ENCODE measurements around the gene TSPAN4.
A peak's percentile ranks its signal among the peaks of the same experiment; 100 is the strongest.

Gene TSPAN4

DNA sequence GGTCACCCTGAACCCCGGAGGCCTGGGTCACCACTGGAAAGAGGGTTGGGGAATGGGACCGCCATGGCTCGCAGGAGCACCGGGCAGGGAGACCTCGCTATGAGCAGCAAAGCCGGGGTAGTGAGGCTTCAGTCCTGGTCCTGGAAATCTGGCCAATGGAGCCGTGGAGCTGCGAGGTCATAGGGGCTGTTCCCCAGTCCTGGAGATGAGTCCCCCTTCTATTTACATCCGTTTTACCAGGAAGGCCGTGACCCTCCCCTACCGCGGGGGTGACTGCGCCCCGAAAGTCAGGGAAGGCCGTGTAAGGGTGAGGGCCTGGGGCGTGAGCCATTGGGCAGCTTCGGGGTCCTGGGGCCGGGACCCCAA, 38.1 kb upstream of the TSPAN4 start:
- DNase-seq, result no peak

DNA sequence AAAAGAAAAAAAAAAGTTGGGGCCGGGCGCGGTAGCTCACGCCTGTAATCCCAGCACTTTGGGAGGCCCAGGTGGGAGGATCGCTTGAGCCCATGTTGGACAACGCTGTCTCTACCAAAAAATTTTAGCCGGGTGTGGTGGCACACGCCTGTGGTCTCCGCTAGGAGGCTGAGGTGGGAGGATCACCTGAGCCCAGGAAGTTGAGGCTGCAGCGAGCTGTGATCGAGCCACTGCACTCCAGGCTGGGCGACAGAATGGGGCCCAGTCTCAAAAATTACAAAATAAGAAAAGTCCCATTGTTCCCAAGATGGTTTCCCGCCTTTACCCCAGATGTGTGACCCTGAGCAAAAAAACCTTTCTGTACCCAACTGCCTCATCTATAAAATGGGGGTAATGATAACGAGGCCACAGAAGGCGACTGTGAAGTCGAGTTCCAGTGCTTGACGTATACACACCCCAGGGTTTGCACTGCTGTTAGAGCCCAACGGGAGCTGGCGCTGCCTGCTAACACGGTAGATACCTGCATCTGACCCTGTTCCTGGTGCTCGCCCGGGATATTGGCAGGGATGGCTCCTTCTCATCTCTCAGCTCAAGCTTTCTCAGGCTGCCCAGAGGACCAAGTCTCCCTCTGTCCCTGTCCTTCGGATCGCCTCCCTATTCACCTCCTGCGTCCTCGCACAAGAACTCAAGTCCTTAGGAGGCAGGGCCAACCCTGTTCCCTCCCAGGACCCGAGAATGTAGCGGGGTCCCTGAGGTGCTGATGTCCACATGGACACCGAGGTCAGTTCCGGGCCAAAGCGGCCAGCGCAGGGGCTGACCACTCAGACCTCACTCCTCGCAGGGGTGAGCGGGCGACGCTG, 34.0 kb upstream of the TSPAN4 start:
- DNase-seq, result no peak

DNA sequence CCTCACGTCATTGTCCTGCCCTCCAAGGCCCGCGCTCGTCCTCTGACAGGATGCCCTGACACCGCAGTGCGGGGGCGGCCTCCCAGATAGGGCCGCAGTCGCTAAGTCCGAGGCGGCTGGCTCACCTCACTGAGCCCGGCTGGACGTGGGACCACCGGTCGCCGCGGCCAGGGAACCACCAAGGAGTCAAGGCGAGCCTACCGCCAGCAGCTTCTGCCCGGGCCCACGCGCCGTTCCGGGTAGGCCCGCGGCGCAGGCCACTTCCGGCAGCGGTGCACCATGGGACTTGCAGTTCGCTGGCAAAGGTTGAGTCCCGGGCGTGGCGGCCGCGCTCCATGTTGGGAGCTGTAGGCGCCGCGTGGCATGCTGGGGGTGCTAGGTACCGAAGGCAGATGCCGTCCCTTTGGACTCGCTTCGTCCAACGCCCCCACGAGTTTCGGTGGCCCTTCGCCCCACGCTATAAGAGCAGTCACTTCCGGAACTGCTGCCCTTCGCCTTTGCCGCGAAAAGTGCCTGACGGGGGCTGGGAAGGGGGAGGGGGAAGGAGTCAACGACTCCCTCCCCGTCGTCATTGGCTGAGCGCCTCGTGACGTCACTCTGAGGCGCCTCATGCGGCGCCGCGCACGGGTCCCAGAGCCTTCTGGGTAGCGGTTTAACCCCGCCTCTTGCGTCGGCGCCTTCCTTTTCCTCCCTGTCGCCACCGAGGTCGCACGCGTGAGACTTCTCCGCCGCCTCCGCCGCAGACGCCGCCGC, 33.2 kb upstream of the TSPAN4 start, which contains the start of gene RPLP2:
RPLP2 (plus strand) TSS at position 681 of the 753 bp plus-strand sequence. CDS start 268 bp downstream, outside the sequence.
- peak; percentile 98 to 99 for DNase-seq

DNA sequence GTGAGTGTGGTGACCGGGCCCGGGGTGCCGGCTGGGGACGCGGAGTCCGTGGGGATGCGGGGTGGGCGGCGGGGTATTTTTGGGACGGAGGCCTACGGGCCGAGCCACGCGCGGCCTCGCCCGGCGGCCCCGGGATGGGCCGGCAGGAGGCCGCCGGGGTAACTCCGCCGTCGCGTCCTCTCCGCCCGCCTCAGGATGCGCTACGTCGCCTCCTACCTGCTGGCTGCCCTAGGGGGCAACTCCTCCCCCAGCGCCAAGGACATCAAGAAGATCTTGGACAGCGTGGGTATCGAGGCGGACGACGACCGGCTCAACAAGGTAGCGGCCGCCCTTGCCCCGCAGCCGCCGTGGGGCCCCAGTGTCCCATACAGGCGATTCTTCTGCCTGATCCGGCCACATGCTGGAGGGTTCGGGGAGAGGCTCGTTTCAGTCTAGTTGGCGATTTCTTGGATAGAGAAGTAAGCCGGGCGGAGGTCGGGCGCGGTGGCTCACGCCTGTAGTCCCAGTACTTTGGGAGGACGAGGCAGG, 32.5 kb upstream of the TSPAN4 start:
- DNase-seq, result peak in 1 of 2 donors; percentile 29

DNA sequence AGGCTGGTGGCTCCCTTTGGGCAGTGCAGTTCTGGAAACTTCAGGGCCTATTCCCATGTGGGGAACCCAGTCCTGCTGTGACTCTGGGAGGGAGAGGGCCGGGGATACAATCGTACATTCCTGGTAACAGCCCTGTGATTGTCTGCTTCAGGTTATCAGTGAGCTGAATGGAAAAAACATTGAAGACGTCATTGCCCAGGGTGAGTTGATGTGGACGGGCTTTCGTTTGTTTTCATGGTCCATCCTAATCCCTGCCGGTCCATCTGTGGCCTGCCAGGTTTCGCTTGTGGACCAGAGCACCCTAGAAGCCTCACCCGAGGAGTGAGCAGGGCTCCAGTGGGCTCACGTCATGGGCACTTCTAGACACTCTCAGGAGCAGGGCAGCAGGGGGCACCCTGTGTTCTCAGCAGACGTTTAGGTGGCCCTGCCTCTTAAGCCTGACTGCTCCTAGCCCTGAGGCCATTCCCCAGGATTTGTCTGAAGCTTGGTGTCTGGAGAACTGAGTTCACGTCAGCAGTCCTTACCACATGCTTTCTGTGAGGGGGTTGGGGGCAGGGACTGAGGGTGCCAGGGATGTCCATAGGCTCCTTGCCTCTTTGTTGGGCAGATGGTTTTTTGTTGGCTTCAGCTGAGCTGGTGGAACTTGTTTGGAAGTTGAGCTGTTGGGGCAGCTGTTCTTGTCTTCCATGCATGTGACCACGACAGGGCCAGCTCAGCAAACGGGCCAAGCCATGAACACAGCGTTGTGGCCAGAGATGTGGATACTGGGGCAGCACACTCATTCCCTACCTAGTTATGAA, 31.0 kb upstream of the TSPAN4 start:
- no peak for DNase-seq

DNA sequence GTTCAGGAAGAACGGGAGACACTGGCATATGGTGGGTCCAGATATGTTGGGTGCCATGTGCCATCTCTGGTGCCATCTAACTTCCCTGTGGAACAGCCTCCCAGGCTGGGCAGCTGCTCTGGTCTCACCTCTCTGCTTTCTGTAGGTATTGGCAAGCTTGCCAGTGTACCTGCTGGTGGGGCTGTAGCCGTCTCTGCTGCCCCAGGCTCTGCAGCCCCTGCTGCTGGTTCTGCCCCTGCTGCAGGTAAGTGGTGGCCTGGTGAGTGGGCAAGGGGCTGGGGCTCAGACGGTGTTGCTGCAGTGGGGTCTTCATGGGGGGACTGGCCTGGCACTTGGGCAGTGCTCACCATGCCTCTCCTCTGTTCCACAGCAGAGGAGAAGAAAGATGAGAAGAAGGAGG, 30.3 kb upstream of the TSPAN4 start:
- DNase-seq, result no peak

DNA sequence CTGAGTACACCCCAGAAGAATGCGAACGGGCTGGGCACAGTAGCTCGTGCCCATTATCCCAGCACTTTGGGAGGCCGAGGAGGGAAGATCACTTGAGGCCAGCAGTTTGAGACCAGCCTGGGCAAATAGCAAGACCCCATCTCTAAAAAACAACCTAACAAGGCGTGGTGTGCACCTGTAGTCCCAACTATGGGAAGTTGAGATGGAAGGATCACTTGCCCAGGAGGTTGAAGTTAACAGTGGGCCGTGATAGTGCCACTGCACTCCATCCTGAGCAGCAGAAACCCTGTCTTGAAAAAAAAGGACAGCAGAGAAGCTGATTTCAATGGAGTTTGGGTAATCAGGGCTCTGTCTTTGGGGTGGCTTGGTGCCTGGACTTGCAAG, 29.6 kb upstream of the TSPAN4 start:
- no peak for DNase-seq

DNA sequence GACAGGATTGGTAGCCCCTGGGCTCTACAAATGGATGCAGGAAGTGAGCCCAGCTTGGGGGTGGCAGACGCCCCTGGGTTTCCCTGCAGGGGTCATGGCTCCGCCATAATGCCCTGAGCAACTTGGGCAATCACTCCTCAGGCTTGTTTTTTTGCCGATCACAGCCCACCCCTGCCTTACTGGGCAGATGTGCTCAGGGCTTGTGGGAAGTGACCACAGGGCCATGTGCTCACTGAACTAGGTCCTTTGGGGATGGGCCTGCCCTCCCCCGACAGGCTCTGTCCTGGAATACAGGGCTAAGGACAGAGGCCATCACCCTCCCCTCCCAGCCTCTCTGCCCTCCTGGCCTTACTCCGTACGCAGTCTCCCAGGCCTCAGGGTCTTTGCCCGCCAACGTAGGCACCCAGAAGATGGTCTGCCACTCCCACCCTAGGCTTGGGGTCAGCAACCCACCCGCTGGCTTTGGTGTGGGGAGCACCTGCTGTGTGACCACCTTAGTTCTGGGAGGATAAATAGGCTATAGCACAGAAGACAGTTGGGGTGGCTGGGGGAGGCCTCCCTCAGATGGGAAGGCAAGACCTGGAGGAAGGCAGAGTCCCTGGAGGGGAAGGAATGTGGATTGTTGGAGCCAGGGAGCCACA, 29.1 kb upstream of the TSPAN4 start:
- no peak for DNase-seq

DNA sequence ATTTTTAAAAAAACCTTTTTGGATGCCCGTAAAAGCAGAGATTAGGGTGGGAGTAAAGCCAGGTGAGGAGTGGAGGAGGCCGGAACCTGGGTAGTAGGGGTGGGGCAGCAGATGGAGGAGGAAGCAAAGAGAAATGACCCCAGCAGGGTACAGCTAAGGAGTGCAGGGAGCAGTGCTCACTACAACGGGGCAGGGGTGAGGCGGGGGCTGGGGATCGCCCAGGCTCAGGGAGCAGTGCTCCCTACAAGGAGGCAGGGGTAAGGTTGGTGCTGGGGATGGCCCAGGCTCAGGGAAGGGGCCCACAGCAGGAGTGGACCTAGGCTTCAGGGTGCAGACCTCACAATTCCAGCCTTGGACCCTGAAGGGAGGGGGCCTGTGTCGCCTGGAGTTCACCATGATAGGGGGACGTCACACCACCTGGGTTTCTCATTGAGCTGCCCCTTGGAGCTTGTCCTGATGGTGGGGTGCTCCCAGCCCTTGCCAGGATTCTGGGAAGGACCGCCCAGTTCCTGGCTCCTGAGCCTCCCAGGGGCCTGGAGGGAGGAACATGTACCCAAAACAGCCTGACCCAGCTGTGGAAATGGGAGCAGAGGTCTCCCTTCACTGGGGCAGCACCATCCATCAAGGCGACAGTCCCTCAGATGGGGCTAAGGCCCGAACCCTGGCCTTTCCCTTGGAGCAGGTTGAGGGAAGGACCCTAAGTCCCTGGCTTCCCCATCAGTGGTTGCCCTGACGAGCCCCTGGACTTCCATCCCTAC, 26.8 kb upstream of the TSPAN4 start:
- DNase-seq, result no peak

DNA sequence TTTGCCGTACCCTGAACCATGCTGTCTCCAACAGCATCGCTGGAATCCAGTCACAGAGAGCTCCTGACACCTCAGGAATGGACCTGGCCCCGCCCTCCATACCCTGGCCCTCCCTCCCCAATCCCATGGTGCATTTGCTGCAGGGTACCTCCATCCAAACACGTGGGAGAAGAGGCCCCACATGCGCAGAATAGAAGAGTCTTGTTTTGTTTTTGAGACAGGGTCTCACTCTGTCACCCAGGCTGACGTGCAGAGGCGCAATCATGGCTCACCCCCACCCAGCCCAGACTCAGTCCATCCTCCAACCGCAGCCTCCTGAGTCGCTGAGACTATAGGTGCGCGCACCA, 26.2 kb upstream of the TSPAN4 start:
- no peak for DNase-seq

DNA sequence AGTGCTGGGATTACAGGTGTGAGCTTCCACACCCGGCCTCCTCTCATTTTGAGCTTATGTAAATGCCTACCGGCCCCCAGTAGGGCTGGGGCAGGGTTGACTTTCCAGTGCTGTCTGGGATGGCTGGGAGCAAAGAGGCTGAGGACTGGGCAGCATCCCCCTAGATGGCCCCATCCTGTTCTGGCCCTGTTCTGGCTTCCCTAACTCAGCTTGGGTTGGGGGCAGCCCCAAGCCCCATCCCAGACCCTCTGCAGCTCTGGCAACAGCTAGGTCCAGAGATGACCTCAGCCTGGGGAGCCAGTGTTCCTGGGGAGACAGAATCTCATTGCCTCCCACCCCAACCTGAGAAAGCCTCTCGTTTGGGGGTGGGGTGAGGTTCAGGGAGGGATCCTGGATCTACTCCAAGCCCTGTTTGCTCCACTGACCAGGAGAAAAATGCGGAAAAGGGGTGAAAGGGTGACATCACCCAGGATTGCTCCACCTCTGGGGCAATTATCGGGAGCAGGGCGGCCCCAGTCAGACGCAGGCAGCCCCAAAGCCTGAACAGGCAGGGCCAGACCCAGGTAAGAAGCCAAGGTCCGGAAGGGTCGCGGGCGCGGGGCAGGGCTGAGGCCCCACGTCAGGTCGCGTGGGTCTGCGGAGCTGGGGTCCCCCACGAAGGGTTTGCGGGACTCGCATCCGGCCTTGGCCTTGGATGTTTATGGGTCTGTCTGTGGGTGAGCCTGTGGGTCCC, 24.1 kb upstream of the TSPAN4 start, which contains the start of gene PNPLA2:
PNPLA2 (plus strand) TSS at position 519 of the 733 bp plus-strand sequence. CDS start 805 bp downstream, outside the sequence.
- peak in 1 of 2 donors; percentile 30 for DNase-seq

DNA sequence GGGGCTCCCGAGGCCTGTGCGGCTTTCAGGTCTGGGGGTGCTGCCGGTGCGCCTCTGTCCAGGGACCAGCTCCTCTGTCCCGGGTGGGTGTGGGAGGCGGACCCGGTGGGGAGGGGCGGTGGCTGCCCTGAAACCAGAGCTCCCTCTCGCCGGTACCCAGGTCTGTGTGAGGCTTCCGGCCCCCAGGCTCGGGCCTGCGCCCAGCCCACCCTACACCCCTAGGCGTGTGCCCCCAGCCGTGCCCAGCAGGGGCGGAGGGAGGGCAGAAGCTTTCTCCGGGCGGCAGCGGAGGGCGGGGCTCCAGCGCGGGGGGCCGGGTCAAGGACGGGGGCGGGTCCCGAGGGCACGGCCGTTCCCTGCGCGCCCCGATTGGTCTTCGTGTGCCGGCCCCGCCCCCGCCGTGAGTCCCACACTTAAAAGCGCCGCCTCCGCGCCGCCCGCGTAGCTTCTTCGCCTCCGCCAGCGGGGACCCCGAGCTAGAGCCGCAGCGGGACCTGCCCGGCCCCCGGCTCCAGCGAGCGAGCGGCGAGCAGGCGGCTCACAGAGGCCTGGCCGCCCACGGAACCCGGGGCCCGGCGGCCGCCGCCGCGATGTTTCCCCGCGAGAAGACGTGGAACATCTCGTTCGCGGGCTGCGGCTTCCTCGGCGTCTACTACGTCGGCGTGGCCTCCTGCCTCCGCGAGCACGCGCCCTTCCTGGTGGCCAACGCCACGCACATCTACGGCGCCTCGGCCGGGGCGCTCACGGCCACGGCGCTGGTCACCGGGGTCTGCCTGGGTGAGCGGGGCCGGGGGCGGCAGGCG, 23.3 kb upstream of the TSPAN4 start:
- DNase-seq, result peak; percentile 89 to 92

DNA sequence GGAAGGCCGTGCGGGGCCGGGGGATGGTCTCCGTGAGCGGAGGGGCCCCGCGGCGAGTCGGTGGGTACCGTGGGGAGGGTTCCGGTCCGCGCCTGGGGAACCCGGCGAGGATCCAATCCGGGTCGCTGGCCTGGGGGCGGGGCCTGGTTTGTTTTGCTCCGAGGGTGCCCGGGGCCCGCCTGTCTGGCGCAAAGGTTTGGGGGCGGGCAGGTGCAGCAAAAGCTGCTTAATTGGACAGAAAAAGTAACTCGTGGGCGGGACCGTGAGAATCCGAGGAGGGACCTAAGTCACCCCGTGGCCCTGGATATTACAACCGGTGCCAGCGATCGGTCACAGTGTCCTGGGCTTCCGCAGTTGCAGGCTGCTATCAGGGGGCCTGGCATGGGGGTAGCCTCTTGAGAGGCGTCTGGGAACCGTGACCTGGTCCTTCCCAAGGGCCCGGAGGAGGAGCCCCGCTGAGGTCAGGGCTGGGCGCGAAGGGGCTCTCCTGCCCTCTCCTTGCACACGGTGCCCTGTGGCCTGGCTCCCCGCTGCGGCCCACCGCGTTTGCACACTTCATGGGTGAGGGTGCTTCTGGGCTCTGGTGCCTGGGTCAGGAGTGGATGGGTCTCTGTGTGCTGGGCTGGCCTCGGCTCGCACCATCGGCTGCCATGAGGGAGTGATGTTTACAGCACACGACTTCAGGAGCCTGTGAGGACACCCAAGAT, 22.6 kb upstream of the TSPAN4 start:
- peak; percentile 82 to 86 for DNase-seq

DNA sequence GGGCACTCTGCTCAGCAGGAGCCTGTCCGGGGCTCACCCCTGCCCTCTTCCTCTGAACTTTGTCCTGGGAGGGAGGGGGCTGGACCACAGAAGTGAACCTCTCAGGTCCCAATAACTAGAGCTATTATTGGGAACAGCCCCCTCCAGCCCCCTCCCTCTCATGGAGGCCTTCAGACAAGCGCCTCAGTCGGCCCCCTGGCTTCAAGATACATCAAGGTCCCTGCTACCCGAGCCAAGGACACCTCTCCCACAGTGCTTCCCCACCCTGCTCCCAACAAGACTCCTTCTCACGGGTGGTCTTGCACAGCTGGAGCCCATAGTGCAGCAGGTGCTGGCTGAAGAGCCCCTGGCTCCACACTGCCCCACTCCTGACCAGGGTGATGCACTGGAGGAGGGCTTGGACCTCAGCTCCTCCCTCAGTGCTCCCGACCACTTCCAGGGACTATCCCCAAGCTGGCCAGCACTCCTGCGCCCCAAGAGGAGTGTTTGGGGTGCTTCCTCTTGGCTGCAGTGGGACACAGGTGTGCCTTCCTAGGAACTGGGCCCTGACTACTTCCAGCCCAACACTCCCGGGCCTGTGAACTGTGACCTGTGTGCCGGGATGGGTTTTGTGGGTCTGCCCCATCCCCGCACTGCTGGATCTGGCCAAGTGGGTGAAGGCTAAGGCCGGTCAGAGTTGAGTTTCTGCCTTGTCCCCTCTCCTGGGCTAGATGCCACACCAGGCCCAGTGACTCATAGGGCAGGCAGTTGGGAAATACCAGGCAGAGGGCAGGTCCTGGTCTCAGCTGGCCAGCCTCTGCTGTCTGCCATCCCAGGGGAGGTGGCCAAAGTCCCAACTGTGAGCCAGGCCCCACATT, 21.8 kb upstream of the TSPAN4 start:
- peak; percentile 69 to 85 for DNase-seq

DNA sequence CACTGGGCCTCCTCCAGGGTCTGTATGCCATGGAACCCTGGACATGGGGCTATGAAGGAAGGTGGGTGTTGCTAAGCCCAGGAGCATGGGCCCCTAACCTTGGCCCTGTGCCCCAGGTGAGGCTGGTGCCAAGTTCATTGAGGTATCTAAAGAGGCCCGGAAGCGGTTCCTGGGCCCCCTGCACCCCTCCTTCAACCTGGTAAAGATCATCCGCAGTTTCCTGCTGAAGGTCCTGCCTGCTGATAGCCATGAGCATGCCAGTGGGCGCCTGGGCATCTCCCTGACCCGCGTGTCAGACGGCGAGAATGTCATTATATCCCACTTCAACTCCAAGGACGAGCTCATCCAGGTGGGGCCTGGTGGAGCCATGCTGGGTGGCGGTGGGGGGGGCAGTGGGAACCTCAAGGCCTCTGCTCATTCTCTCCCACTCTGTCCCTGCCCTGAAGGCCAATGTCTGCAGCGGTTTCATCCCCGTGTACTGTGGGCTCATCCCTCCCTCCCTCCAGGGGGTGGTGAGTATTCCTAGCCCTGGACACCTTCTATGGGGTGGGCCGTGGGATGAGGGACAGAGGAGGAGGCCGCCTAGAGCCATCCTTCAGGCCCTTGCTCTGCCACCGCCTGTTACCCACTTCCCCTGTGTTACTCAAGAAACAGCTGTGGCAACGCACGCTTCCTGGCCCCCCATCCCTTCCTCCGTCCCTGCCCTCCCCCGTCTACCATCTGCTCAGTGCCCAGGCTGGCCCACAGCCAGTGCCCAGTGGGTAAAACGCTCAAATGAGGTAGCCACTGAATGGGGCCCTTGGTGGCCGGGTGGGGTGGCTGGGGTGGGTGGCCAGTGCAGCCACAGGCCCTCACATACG, 20.9 kb upstream of the TSPAN4 start:
- DNase-seq, result peak; percentile 48 to 63

DNA sequence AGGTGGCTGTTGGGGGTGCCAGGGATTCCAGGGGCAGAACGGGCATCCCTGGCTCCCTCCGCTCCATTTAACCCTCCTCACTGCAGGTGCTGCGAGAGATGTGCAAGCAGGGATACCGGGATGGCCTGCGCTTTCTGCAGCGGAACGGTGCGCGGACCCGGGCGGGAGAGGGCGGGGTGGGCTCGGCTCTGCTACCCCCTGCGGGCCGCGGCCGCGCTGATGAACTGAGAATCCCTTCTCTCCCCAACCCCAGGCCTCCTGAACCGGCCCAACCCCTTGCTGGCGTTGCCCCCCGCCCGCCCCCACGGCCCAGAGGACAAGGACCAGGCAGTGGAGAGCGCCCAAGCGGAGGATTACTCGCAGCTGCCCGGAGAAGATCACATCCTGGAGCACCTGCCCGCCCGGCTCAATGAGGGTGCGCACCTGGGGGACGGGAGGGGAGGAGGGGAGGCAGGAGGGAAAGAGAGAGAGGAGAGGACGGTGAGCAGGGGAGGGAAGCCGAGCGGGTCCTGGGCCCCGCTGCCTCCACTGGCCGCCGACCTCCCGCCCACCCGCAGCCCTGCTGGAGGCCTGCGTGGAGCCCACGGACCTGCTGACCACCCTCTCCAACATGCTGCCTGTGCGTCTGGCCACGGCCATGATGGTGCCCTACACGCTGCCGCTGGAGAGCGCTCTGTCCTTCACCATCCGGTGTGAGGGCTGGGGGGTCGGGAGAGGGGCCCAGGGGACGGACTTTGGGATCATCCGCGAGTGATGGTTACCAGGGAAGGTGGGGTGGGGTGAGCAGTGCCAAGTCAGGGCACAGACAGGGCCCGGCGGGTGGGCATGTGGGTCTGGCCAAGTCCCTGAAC, 19.0 kb upstream of the TSPAN4 start:
- no peak for DNase-seq
